Lower leg skin (tissue), 3 donors: Measurements from ENCODE around the gene GALNT11.

Experiments
- POLR2A ChIP-seq, 2 donors: fragments of 450-650 bp; IDR thresholded peaks; one replicate each; pipeline ENCODE4 v1.6.1; 2016 to 2017; ENCODE audit warnings: antibody characterized with exemption in 2 of 2, mild to moderate bottlenecking in 1 of 2, moderate library complexity in 1 of 2
- TF ChIP-seq, protein P1 (sequence below), 3 donors: fragments of 450-650 bp; IDR thresholded peaks; one replicate each; pipeline ENCODE4 v1.5.1; 2016; ENCODE audit warnings: antibody characterized with exemption in 3 of 3, mild to moderate bottlenecking in 3 of 3, moderate library complexity in 2 of 3

DNA sequence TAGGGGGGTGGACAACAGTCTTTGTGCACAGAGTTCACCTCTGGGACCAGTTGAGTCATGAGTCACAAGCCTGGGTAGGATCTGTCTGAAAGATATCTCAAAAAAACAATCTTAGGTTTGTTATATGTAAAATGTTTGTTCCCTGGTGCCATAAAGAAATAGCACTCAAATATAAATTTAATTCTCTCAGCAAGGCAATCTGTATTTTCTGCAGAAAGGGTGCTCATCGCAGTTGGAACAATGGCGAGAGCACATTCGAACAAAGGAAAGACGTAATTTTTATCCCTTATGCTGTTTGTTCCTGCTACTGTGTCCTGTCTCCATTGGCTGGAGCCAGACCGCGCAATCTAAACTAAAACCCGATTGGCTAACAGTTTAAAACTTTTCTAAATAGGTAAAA is 63.7 kb downstream of the GALNT11 start:
- TF ChIP-seq, protein P1, sequence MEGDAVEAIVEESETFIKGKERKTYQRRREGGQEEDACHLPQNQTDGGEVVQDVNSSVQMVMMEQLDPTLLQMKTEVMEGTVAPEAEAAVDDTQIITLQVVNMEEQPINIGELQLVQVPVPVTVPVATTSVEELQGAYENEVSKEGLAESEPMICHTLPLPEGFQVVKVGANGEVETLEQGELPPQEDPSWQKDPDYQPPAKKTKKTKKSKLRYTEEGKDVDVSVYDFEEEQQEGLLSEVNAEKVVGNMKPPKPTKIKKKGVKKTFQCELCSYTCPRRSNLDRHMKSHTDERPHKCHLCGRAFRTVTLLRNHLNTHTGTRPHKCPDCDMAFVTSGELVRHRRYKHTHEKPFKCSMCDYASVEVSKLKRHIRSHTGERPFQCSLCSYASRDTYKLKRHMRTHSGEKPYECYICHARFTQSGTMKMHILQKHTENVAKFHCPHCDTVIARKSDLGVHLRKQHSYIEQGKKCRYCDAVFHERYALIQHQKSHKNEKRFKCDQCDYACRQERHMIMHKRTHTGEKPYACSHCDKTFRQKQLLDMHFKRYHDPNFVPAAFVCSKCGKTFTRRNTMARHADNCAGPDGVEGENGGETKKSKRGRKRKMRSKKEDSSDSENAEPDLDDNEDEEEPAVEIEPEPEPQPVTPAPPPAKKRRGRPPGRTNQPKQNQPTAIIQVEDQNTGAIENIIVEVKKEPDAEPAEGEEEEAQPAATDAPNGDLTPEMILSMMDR (IDR thresholded peaks at IDR 0.05), result no peak
- TF ChIP-seq POLR2A (IDR thresholded peaks at IDR 0.05), result no peak
